ENCODE measurements around the gene KIAA1671.

- TF ChIP-seq CTCF (conservative IDR thresholded peaks at IDR 0.05; ENCODE audit: low read depth, low read length): no peak
- no peak for TF ChIP-seq EZH2 (IDR thresholded peaks at IDR 0.05; ENCODE audit: low read length, unreplicated experiment)
- no peak for TF ChIP-seq EZH2phosphoT487 (IDR thresholded peaks at IDR 0.05; ENCODE audit: borderline replicate concordance, low read length)
Observed at GRCh38 chr22:25078591-25078990, 126.1 kb downstream of the KIAA1671 start.
